Right lobe of liver (tissue), 6 donors: ENCODE data around the gene ETNK1. TPM values are rescaled to one million over a fixed set of nuclear protein-coding genes. Genes with fewer than 3 reads are reported as not detected.

Experiments
- ATAC-seq, 4 donors: fragments of 200-7000 bp; cut with Tn5 transposase; one replicate each; pipeline ENCODE4 v1.9.1; 2020; ENCODE audit warnings: mild to moderate bottlenecking in 4 of 4, moderate library complexity in 4 of 4
- DNase-seq, 3 donors: peaks; one replicate each; pipeline ENCODE4 v3.0.0-alpha.2; 2020
- H3K27ac ChIP-seq, 3 donors: fragments of 200-600 bp; one replicate each; pipeline ENCODE4 v1.8.0; 2022
- H3K27me3 ChIP-seq, 2 donors: fragments of 200-600 bp; one replicate each; pipeline ENCODE4 v1.8.0; 2022
- H3K36me3 ChIP-seq, 4 donors: fragments of 200-600 bp; sonication (generic) in 1 of 4; one replicate each; pipeline versions ENCODE4 v1.5.1 to v1.8.0; 2017 to 2022; ENCODE audit warnings: control low read depth in 1 of 4
- H3K4me1 ChIP-seq, 4 donors: fragments of 200-600 bp; sonication (generic) in 1 of 4; one replicate each; pipeline versions ENCODE4 v1.5.1 to v1.8.0; 2017 to 2022; ENCODE audit warnings: control low read depth in 1 of 4
- H3K4me3 ChIP-seq, 3 donors: fragments of 200-600 bp; one replicate each; pipeline ENCODE4 v1.8.0; 2022
- H3K9me3 ChIP-seq, 4 donors: fragments of 200-600 bp; sonication (generic) in 1 of 4; one replicate each; pipeline versions ENCODE4 v1.5.1 to v1.8.0; 2017 to 2022; ENCODE audit warnings: control low read depth in 1 of 4
- POLR2A ChIP-seq: fragments of 450-650 bp; IDR thresholded peaks from one replicate; pipeline ENCODE4 v1.6.1; 2017; ENCODE audit warnings: antibody characterized with exemption, mild to moderate bottlenecking
- WGBS: methylation state at CpG from one replicate; pipeline ENCODE4 v1.1.6; 2018; ENCODE audit warnings: low coverage, low lambda C conversion rate; ENCODE audit not compliant: insufficient coverage; ENCODE audit errors: missing lambda C conversion rate; 5-methylcytosine and 5-hydroxymethylcytosine counted together
- intact Hi-C, 2 donors: fragments of 100-400 bp; cut with DNase I; formaldehyde crosslinking; loops; one replicate each; pipeline versions ENCODE4 v1.11.2 to v1.14.1; 2022
- total RNA-seq, 6 experiments: library from RNA; depleted of rRNA in 2 of 6; stranded (reverse); fragments of >200 nt in 2 of 6; fragmentation: NEBNext Ultra II Directional in 3 of 6; extraction: Animal tissue kit (Norgen Biotek cat#: 25700) in 3 of 6; gene quantifications; one replicate each; pipeline versions ENCODE4 v1.1.0 to v1.2.4, GENCODE V29; 2016 to 2023
- TF ChIP-seq, protein P1 (sequence below), 4 donors: fragments of 200-600 bp in 3 of 4; fragments of 450-650 bp in 1 of 4; IDR thresholded peaks; one replicate each; pipeline versions ENCODE4 v1.5.1 to v1.8.0; 2016 to 2022; ENCODE audit warnings: antibody characterized with exemption in 4 of 4, mild to moderate bottlenecking in 2 of 4
- donor health status: DM: no; HTN: yes; CAD: no.
- donor health status: DM: no; HTN: no; CAD: no.
- donor health status: DM: no; HTN: no; CAD: no.
- donor health status: DM: no; HTN: yes; CAD: no.
- donor health status: DM: no; HTN: yes; CAD: no.

The ETNK1 gene
- total RNA-seq, 6 experiments from 2014 or later = 24.1 to 65.3 (median 34.8) TPM

DNA sequence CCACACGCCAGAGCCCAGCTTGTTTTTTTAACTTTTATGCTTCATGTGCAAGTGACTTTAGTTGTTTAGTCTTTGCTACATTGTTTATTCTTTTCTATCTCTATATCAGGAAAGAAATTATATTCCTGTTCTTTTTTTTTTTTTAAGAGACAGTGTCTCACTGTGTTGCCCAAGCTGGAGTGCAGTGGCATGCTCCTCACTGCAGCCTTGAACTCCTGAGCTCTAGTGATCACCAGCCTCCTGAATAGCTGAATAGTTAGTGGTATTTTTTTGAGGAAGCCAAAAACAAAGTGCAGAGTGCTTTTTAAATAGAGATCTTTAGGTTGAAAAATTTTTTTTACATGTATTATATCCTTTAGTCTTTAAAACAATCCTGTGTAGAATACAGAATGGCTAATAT, 58.2 kb downstream of the ETNK1 start:
- DNase-seq = no peak
- Histone ChIP-seq H3K9me3 (no peaks in the 10 kb centered on the region), H3K4me1 (no peaks in the 10 kb centered on the region), H3K4me3 (no peak overlapping the region), H3K36me3 (peaks cover 0 to 5% (median 0%) of the 10 kb centered on the region in 4 donors), H3K27ac (no peak overlapping the region), H3K27me3 (no peaks in the 10 kb centered on the region)
- WGBS = 62% methylated on average over 1 of the region's 1 CpG
- intact Hi-C loops = no loop called here
- ATAC-seq = peak in 1 of 4 donors; percentile 16
- TF ChIP-seq POLR2A = no peak
- TF ChIP-seq, protein P1, sequence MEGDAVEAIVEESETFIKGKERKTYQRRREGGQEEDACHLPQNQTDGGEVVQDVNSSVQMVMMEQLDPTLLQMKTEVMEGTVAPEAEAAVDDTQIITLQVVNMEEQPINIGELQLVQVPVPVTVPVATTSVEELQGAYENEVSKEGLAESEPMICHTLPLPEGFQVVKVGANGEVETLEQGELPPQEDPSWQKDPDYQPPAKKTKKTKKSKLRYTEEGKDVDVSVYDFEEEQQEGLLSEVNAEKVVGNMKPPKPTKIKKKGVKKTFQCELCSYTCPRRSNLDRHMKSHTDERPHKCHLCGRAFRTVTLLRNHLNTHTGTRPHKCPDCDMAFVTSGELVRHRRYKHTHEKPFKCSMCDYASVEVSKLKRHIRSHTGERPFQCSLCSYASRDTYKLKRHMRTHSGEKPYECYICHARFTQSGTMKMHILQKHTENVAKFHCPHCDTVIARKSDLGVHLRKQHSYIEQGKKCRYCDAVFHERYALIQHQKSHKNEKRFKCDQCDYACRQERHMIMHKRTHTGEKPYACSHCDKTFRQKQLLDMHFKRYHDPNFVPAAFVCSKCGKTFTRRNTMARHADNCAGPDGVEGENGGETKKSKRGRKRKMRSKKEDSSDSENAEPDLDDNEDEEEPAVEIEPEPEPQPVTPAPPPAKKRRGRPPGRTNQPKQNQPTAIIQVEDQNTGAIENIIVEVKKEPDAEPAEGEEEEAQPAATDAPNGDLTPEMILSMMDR (IDR thresholded peaks at IDR 0.05) = no peak

DNA sequence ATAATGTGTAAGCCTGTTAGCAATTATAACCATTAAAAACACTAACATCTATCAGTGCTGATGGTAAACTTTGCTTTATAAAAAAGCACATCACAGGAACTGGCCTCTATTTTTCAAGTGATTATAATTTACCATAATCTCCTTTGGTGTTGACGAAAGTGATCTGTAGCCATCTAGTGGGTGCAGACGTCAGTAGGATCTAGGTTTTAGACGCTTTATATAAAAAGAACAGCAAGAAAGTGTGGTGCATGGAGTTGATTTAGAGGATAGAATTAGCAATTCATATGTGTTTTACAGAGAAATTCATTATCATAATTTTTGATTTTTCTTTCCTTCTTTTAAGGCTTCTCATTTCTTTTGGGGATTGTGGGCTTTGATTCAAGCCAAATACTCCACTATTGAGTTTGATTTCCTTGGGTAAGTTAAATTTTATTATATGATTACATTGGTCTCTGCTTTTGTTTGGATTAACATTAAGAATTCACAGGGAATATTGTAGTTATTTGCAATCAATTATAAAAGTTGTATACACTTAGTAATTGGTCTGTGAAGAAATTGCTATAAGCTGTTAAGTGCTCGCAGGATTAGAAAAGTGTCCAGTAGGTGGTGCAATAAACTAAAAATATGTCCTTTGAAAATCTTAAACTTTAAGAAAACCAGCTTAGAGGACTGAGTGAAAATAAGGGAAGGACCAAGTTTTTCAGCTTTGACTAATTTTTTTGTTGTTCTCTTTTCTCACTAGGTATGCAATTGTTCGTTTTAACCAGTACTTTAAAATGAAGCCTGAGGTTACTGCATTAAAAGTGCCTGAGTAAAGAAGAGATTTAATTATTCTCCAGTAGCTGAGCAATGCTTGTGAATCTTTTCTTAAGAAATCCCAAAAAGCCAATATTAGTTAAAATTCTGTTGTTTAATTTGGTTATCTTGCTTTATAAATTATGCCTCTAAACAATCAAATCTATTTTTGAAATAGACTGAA, 59.5 kb downstream of the ETNK1 start:
- H3K4me1 ChIP-seq = no peaks in the 10 kb centered on the region
- WGBS = 61% methylated on average over 5 of the region's 5 CpGs
- H3K4me3 ChIP-seq = no peak overlapping the region
- no peak overlapping the region for H3K27ac ChIP-seq
- ATAC-seq (peak; percentile 42 to 74 (median 58)), DNase-seq (no peak)
- intact Hi-C loops = no loop called here
- no peaks in the 10 kb centered on the region for H3K9me3 ChIP-seq
- TF ChIP-seq POLR2A = no peak
- TF ChIP-seq, protein P1 (IDR thresholded peaks at IDR 0.05) = peak; percentile 43 to 70 (median 58)
- peaks cover 0 to 2% (median 0%) of the 10 kb centered on the region in 4 donors for H3K36me3 ChIP-seq
- no peaks in the 10 kb centered on the region for H3K27me3 ChIP-seq

DNA sequence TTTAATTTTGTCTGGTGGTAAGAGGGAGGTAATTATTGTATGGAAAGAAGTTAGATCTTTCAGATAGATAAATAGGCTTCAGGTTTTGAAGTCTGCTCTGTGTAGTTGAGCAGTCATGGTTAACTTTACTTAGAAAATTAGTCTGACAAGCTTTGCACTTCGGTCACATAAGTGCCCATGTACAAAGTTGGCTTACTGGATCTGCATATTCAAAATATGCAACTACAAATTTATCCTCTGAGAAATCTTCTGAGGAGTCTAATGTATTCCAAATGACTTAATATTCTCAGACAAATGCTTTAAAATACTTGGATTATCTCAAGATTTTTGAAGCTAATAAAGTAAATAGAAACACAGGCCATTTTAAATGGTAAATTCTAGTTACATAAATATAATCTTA, 61.2 kb downstream of the ETNK1 start:
- no peak overlapping the region for H3K27ac ChIP-seq
- no peaks in the 10 kb centered on the region for H3K36me3 ChIP-seq
- DNase-seq = no peak
- no peaks in the 10 kb centered on the region for H3K27me3 ChIP-seq
- intact Hi-C loops = no loop called here
- ATAC-seq = no peak
- no peak for TF ChIP-seq POLR2A
- TF ChIP-seq, protein P1 (IDR thresholded peaks at IDR 0.05) = no peak
- H3K4me3 ChIP-seq = no peak overlapping the region
- WGBS = 100% methylated on average over 1 of the region's 1 CpG
- no peaks in the 10 kb centered on the region for H3K9me3 ChIP-seq
- H3K4me1 ChIP-seq = no peaks in the 10 kb centered on the region

DNA sequence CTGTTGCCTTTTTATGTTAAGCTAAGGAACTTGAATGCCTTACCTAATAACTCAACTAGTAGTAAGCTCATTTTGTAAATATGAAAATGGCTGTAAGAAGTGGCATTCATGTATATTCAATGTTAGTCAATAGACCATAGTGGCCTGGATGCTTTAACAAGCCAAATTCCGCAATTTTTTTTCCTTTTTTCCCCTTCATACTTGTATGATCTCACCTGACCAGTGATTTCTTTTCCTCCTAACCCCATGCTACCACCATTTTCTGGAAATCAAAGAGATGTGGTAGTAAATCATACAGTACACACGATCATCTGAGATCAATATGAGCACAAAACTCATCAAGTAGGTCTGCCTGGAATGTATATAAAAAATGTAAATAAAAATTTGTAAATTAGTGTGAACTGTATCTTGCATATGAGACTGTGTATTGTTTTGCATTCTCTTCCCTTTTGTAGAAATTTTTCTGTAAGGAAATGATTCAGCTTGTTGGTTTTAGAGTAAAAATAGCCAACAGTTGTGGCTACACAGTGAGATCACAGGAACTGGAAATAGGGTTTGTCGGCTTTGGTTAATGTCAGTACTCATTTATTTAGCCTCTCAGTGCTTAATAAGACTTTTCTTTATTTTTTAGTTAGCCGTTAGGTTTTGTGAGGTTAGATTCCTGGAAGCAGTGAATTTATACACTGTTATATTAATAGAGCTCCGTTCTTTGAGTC, 62.5 kb downstream of the ETNK1 start:
- DNase-seq (no peak), ATAC-seq (peak; percentile 35 to 59 (median 53))
- H3K27me3 ChIP-seq = no peaks in the 10 kb centered on the region
- intact Hi-C loops = no loop called here
- H3K9me3 ChIP-seq = no peaks in the 10 kb centered on the region
- H3K4me1 ChIP-seq = no peaks in the 10 kb centered on the region
- no peak for TF ChIP-seq POLR2A
- TF ChIP-seq, protein P1 (IDR thresholded peaks at IDR 0.05) = no peak
- no peak overlapping the region for H3K27ac ChIP-seq
- H3K4me3 ChIP-seq = no peak overlapping the region
- H3K36me3 ChIP-seq = no peaks in the 10 kb centered on the region
- WGBS = 52% methylated on average over 4 of the region's 5 CpGs
